ENCODE results near the gene RGS6. TPM values are rescaled to one million over a fixed set of nuclear protein-coding genes. Genes with fewer than 3 reads are reported as not detected.

The RGS6 gene
- total and polyA plus RNA-seq, 2 of the 4 experiments (the other 2 are of a cell fraction): not detected

DNA sequence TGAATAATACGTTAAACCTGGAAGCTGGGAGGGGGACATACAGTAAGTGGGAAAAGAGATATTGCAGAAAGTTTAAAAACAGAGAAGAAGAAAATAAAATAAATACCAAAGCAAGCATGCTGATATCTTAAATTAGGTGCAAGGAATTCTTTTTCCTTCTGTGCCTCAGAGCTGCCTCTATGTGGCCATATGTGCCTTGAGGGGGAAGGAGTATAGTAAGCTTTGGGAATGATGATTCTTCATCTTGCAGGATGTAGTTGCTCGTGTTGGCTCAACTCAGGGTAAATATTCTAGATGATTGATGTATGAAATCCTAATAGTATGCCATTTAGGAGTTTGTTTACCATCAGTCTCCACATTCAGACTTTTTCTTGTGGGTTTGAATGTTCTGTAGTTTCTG lies 251.4 kb downstream of the RGS6 start:
- Histone ChIP-seq H2BK20ac (ENCODE audit: low read depth, low read length) (no peak overlapping the region), H3K9ac (ENCODE audit: low read depth, low read length) (no peak overlapping the region), H3K56ac (ENCODE audit: extremely low read depth, insufficient read depth, low read length) (no peak overlapping the region), H2AK9ac (replicated peaks; ENCODE audit: low read depth, low read length, poor library complexity) (no peak overlapping the region), H3K4me2 (ENCODE audit: low read depth, low read length) (no peak overlapping the region), H3K23ac (ENCODE audit: low read depth, low read length) (no peak overlapping the region), H3K79me1 (ENCODE audit: low read depth in 1 of 2, low read length in 2 of 2) (no peaks in the 10 kb centered on the region), H3K14ac (replicated peaks; ENCODE audit: low read depth, low read length) (no peak overlapping the region), H2BK120ac (ENCODE audit: low read depth, low read length) (no peak overlapping the region), H4K8ac (ENCODE audit: low read depth in 2 of 2, low read length in 2 of 2) (no peak overlapping the region), H3K27ac (ENCODE audit: insufficient read depth, low read length) (no peak overlapping the region), H3K4me3 (ENCODE audit: insufficient read depth, low read depth, low read length) (no peak overlapping the region), H2AK5ac (ENCODE audit: low read depth, low read length) (no peak overlapping the region), H3K9me3 (ENCODE audit: control insufficient read depth, insufficient read depth, low read length) (no peaks in the 10 kb centered on the region), H3K36me3 (ENCODE audit: control insufficient read depth, insufficient read depth, low read length) (no peaks in the 10 kb centered on the region), H4K20me1 (ENCODE audit: insufficient read depth, low read length) (no peaks in the 10 kb centered on the region), H3K4me1 (ENCODE audit: control insufficient read depth, insufficient read depth, low read length) (no peaks in the 10 kb centered on the region), H2AFZ (replicated peaks; ENCODE audit: low read length, poor library complexity) (no peak overlapping the region), H3K4ac (ENCODE audit: low read depth, low read length) (no peak overlapping the region), H3K27me3 (ENCODE audit: control insufficient read depth, insufficient read depth, low read length) (no peaks in the 10 kb centered on the region), H2BK15ac (ENCODE audit: low read depth, low read length) (no peak overlapping the region), H2BK5ac (ENCODE audit: low read depth, low read length, poor library complexity, severe bottlenecking) (no peak overlapping the region), H4K91ac (ENCODE audit: insufficient read depth, low read depth, low read length) (no peak overlapping the region), H4K5ac (ENCODE audit: low read depth, low read length) (no peak overlapping the region), H3K18ac (ENCODE audit: low read depth, low read length) (no peak overlapping the region), H3K9me1 (ENCODE audit: insufficient read depth, low read length) (no peaks in the 10 kb centered on the region)
- ATAC-seq (ENCODE audit: low read depth): no peak
- dilution Hi-C loops (cut with HindIII; ENCODE audit: low sequenced_read_pairs, unreplicated experiment): no loop called here
- in situ Hi-C loops (cut with MboI; ENCODE audit: low sequenced_read_pairs): no loop called here
- no TSS peak for BruUV-seq (replicated peaks)
- intact Hi-C loops (cut with micrococcal nuclease): no loop called here
- WGBS, 2 experiments (ENCODE audit: extremely low coverage in 2 of 2, insufficient read length in 1 of 2): 0% methylated on average over 1 of the region's 2 CpGs; no CpG with 5 or more reads in 1 of the 2 experiments
- ChIA-PET POLR2A (ENCODE audit: unreplicated experiment) (no interaction called here), CTCF (no interaction called here)
- DNase-seq: no peak
- no peak for TF ChIP-seq CHD1 (IDR thresholded peaks at IDR 0.05; ENCODE audit: low read depth, low read length)
- no peak for TF ChIP-seq RAD21 (IDR thresholded peaks at IDR 0.05; ENCODE audit: low read length)
- no peak for TF ChIP-seq SMC3 (IDR thresholded peaks at IDR 0.05; ENCODE audit: low read depth, low read length)
- no peak for TF ChIP-seq RFX5 (IDR thresholded peaks at IDR 0.05; ENCODE audit: low read depth, low read length)
- no peak for TF ChIP-seq NFE2L2 (IDR thresholded peaks at IDR 0.05; ENCODE audit: low read depth, low read length)
- TF ChIP-seq MAZ (IDR thresholded peaks at IDR 0.05; ENCODE audit: borderline replicate concordance, low read depth, low read length): no peak
- TF ChIP-seq MAFK (IDR thresholded peaks at IDR 0.05; ENCODE audit: low read depth, low read length): no peak
- no peak for TF ChIP-seq MXI1 (IDR thresholded peaks at IDR 0.05; ENCODE audit: borderline replicate concordance, low read depth, low read length)
- TF ChIP-seq BHLHE40 (IDR thresholded peaks at IDR 0.05; ENCODE audit: low read depth, low read length): no peak
